ENCODE results near the gene TMEM143. TPM values are rescaled to one million over a fixed set of nuclear protein-coding genes. Genes with fewer than 3 reads are reported as not detected.

TMEM143 gene
- total and polyA plus RNA-seq, 3 donors from 2014 or later: 5.0 to 22.9 (median 14.1) TPM

GRCh38 chr19:48303866-48304265, 59.9 kb downstream of the TMEM143 start:
- no peak overlapping the region for H3K27ac ChIP-seq
- no peak for DNase-seq
- 78 to 84% methylated on average over 8 to 19 of the region's 19 CpGs for WGBS, 2 donors
- intact Hi-C loops (cut with DNase I; ENCODE audit: low total_unique reads): no loop called here
- peaks cover 5% of the 10 kb centered on the region for H3K4me1 ChIP-seq
- no peaks in the 10 kb centered on the region for H3K27me3 ChIP-seq
- H3K36me3 ChIP-seq (ENCODE audit: low read depth, missing control alignments): no peaks in the 10 kb centered on the region
- no peaks in the 10 kb centered on the region for H3K9me3 ChIP-seq
- no peak for TF ChIP-seq CTCF (IDR thresholded peaks at IDR 0.05)
- TF ChIP-seq POLR2A (IDR thresholded peaks at IDR 0.05): no peak
- no peak overlapping the region for H3K4me3 ChIP-seq

- TF ChIP-seq POLR2A (IDR thresholded peaks at IDR 0.05) (no peak), CTCF (IDR thresholded peaks at IDR 0.05) (no peak)
- Histone ChIP-seq H3K9me3 (no peaks in the 10 kb centered on the region), H3K4me1 (no peaks in the 10 kb centered on the region), H3K36me3 (ENCODE audit: low read depth, missing control alignments) (no peaks in the 10 kb centered on the region), H3K4me3 (no peak overlapping the region), H3K27me3 (no peaks in the 10 kb centered on the region), H3K27ac (no peak overlapping the region)
- 83 to 87% methylated on average over 10 to 13 of the region's 13 CpGs for WGBS, 2 donors
- DNase-seq: no peak
- intact Hi-C loops (cut with DNase I; ENCODE audit: low total_unique reads): no loop called here
Measured at GRCh38 chr19:48303367-48303766, 60.4 kb downstream of the TMEM143 start.

GRCh38 chr19:48302600-48302959, 61.2 kb downstream of the TMEM143 start:
- 96 to 98% methylated on average over 7 to 10 of the region's 12 CpGs for WGBS, 2 donors
- no peak overlapping the region for H3K27ac ChIP-seq
- no peaks in the 10 kb centered on the region for H3K27me3 ChIP-seq
- TF ChIP-seq POLR2A (IDR thresholded peaks at IDR 0.05) (no peak), CTCF (IDR thresholded peaks at IDR 0.05) (no peak)
- intact Hi-C loops (cut with DNase I; ENCODE audit: low total_unique reads): no loop called here
- H3K36me3 ChIP-seq (ENCODE audit: low read depth, missing control alignments): no peaks in the 10 kb centered on the region
- H3K9me3 ChIP-seq: no peaks in the 10 kb centered on the region
- DNase-seq: no peak
- no peaks in the 10 kb centered on the region for H3K4me1 ChIP-seq
- no peak overlapping the region for H3K4me3 ChIP-seq

GRCh38 chr19:48301886-48302599, 61.7 kb downstream of the TMEM143 start:
- Histone ChIP-seq H3K4me1 (no peaks in the 10 kb centered on the region), H3K36me3 (ENCODE audit: low read depth, missing control alignments) (no peaks in the 10 kb centered on the region), H3K9me3 (no peaks in the 10 kb centered on the region), H3K4me3 (no peak overlapping the region), H3K27ac (no peak overlapping the region), H3K27me3 (no peaks in the 10 kb centered on the region)
- no peak for DNase-seq
- intact Hi-C loops (cut with DNase I; ENCODE audit: low total_unique reads): no loop called here
- TF ChIP-seq CTCF (IDR thresholded peaks at IDR 0.05) (no peak), POLR2A (IDR thresholded peaks at IDR 0.05) (no peak)
- WGBS, 2 donors: 90 to 96% methylated on average over 1 of the region's 1 CpG

- Histone ChIP-seq H3K27ac (no peak overlapping the region), H3K4me3 (no peak overlapping the region), H3K36me3 (ENCODE audit: low read depth, missing control alignments) (no peaks in the 10 kb centered on the region), H3K9me3 (no peaks in the 10 kb centered on the region), H3K4me1 (no peaks in the 10 kb centered on the region), H3K27me3 (no peaks in the 10 kb centered on the region)
- intact Hi-C loops (cut with DNase I; ENCODE audit: low total_unique reads): no loop called here
- DNase-seq: no peak
- WGBS, 2 donors: 93 to 97% methylated on average over 12 to 16 of the region's 16 CpGs
- TF ChIP-seq CTCF (IDR thresholded peaks at IDR 0.05) (no peak), POLR2A (IDR thresholded peaks at IDR 0.05) (no peak)
Measured at GRCh38 chr19:48297975-48298374, 65.8 kb downstream of the TMEM143 start.
